Tibial nerve (tissue), 4 donors: ENCODE results near the gene CCBE1. TPM values are rescaled to one million over a fixed set of nuclear protein-coding genes. Genes with fewer than 3 reads are reported as not detected.
A peak's percentile ranks its signal among the peaks of the same experiment; 100 is the strongest.

Source experiments
- DNase-seq, 2 donors: peaks; one replicate each; pipeline ENCODE4 v3.0.0-alpha.2; 2019; ENCODE audit warnings: low spot score in 2 of 2
- H3K27ac ChIP-seq, 4 donors: fragments of 200-600 bp; sonication (generic) in 3 of 4; one replicate each; pipeline ENCODE4 v1.5.1; 2017 to 2019; ENCODE audit warnings: mild to moderate bottlenecking in 1 of 4
- H3K27me3 ChIP-seq, 2 donors: fragments of 200-600 bp; sonication (generic) in 1 of 2; one replicate each; pipeline versions ENCODE4 v1.5.1 to v1.6.0; 2017 to 2019
- H3K36me3 ChIP-seq, 3 donors: fragments of 200-600 bp; sonication (generic); one replicate each; pipeline ENCODE4 v1.5.1; 2018 to 2019
- H3K4me1 ChIP-seq, 4 donors: fragments of 200-600 bp; sonication (generic) in 3 of 4; one replicate each; pipeline ENCODE4 v1.5.1; 2017 to 2019
- H3K4me3 ChIP-seq, 4 donors: fragments of 200-600 bp; sonication (generic) in 3 of 4; one replicate each; pipeline ENCODE4 v1.5.1; 2017 to 2019; ENCODE audit warnings: mild to moderate bottlenecking in 1 of 4, moderate library complexity in 1 of 4
- H3K9me3 ChIP-seq, 4 donors: fragments of 200-600 bp; sonication (generic) in 3 of 4; one replicate each; pipeline ENCODE4 v1.5.1; 2017 to 2019
- CTCF ChIP-seq, 5 experiments: fragments of 200-600 bp in 3 of 5; fragments of 450-650 bp in 2 of 5; sonication (generic) in 3 of 5; IDR thresholded peaks; one replicate each; pipeline ENCODE4 v1.5.1; 2016 to 2019; ENCODE audit warnings: antibody characterized with exemption in 5 of 5, mild to moderate bottlenecking in 3 of 5, moderate library complexity in 2 of 5
- EP300 ChIP-seq, 2 donors: sonication (generic); formaldehyde crosslinking; IDR thresholded peaks; one replicate each; pipeline ENCODE4 v1.6.1; 2017; ENCODE audit warnings: antibody characterized with exemption in 2 of 2, mild to moderate bottlenecking in 1 of 2
- POLR2A ChIP-seq, 2 donors: fragments of 450-650 bp; IDR thresholded peaks; one replicate each; pipeline ENCODE4 v1.6.1; 2017; ENCODE audit warnings: antibody characterized with exemption in 2 of 2, mild to moderate bottlenecking in 2 of 2, moderate library complexity in 2 of 2
- WGBS, 2 donors: methylation state at CpG; one replicate each; pipeline ENCODE4 v1.1.5; 2018; 5-methylcytosine and 5-hydroxymethylcytosine counted together
- total RNA-seq, 4 donors: library from RNA; depleted of rRNA; stranded (reverse); fragments of >200 nt; gene quantifications; one replicate each; pipeline ENCODE4 v1.1.0, GENCODE V29; 2016

CCBE1 gene
- total RNA-seq, 4 donors from 2014 or later, result 0.30 to 3.9 (median 1.3) TPM

GRCh38 chr18:59619816-59620215, 77.4 kb downstream of the CCBE1 start:
- Histone ChIP-seq H3K4me1 (peaks cover 0 to 15% (median 0%) of the 10 kb centered on the region in 4 donors), H3K27ac (no peak overlapping the region), H3K36me3 (no peaks in the 10 kb centered on the region), H3K4me3 (no peak overlapping the region), H3K9me3 (no peaks in the 10 kb centered on the region), H3K27me3 (no peaks in the 10 kb centered on the region)
- 54 to 63% methylated on average over 3 of the region's 3 CpGs for WGBS, 2 donors
- no peak for DNase-seq
- TF ChIP-seq CTCF (IDR thresholded peaks at IDR 0.05) (no peak), POLR2A (IDR thresholded peaks at IDR 0.05) (no peak), EP300 (IDR thresholded peaks at IDR 0.05) (no peak)

GRCh38 chr18:59617468-59617932, 79.7 kb downstream of the CCBE1 start:
- no peak overlapping the region for H3K4me3 ChIP-seq
- no peak overlapping the region for H3K27ac ChIP-seq
- no peaks in the 10 kb centered on the region for H3K36me3 ChIP-seq
- H3K27me3 ChIP-seq, result no peaks in the 10 kb centered on the region
- WGBS, 2 donors, result 53 to 54% methylated on average over 3 of the region's 3 CpGs
- no peaks in the 10 kb centered on the region for H3K4me1 ChIP-seq
- no peak for TF ChIP-seq POLR2A (IDR thresholded peaks at IDR 0.05)
- TF ChIP-seq EP300 (IDR thresholded peaks at IDR 0.05), result no peak
- no peak for TF ChIP-seq CTCF (IDR thresholded peaks at IDR 0.05)
- H3K9me3 ChIP-seq, result no peaks in the 10 kb centered on the region
- DNase-seq, result no peak

- Histone ChIP-seq H3K9me3 (no peaks in the 10 kb centered on the region), H3K27ac (no peak overlapping the region), H3K36me3 (no peaks in the 10 kb centered on the region), H3K4me1 (no peaks in the 10 kb centered on the region), H3K27me3 (no peaks in the 10 kb centered on the region), H3K4me3 (no peak overlapping the region)
- TF ChIP-seq EP300 (IDR thresholded peaks at IDR 0.05) (no peak), POLR2A (IDR thresholded peaks at IDR 0.05) (no peak), CTCF (IDR thresholded peaks at IDR 0.05) (no peak)
- no peak for DNase-seq
- 38 to 54% methylated on average over 6 of the region's 6 CpGs for WGBS, 2 donors
These were observed 80.7 kb downstream of the CCBE1 start for GRCh38 chr18:59616501-59616900.

GRCh38 chr18:59613903-59614302, 83.3 kb downstream of the CCBE1 start:
- Histone ChIP-seq H3K4me3 (no peak overlapping the region), H3K4me1 (no peaks in the 10 kb centered on the region), H3K27me3 (no peaks in the 10 kb centered on the region), H3K27ac (no peak overlapping the region), H3K9me3 (no peaks in the 10 kb centered on the region), H3K36me3 (no peaks in the 10 kb centered on the region)
- WGBS, 2 donors, result 95% methylated on average over 12 of the region's 12 CpGs
- no peak for DNase-seq
- TF ChIP-seq EP300 (IDR thresholded peaks at IDR 0.05) (no peak), POLR2A (IDR thresholded peaks at IDR 0.05) (no peak), CTCF (IDR thresholded peaks at IDR 0.05) (no peak)

- H3K4me3 ChIP-seq, result no peak overlapping the region
- H3K27ac ChIP-seq, result no peak overlapping the region
- WGBS, 2 donors, result 68 to 74% methylated on average over 1 of the region's 1 CpG
- TF ChIP-seq POLR2A (IDR thresholded peaks at IDR 0.05) (no peak), EP300 (IDR thresholded peaks at IDR 0.05) (peak in 1 of 2 donors; percentile 65), CTCF (IDR thresholded peaks at IDR 0.05) (no peak)
- H3K27me3 ChIP-seq, result no peaks in the 10 kb centered on the region
- H3K36me3 ChIP-seq, result no peaks in the 10 kb centered on the region
- DNase-seq, result peak in 1 of 2 donors; percentile 35
- H3K9me3 ChIP-seq, result no peaks in the 10 kb centered on the region
- H3K4me1 ChIP-seq, result no peaks in the 10 kb centered on the region
These were observed 84.8 kb downstream of the CCBE1 start for GRCh38 chr18:59612381-59612780.
